WTC11 (cell line): ENCODE results near the gene BSN. TPM values are rescaled to one million over a fixed set of nuclear protein-coding genes. Genes with fewer than 3 reads are reported as not detected.

Experiments
- AR ChIP-seq: fragments of 250-450 bp; sonication (Bioruptor Pico); IDR thresholded peaks from 2 replicates; pipeline ENCODE4 v1.9.0; 2021; ENCODE audit warnings: mild to moderate bottlenecking
- ATF1 ChIP-seq: sonication (generic); formaldehyde crosslinking; IDR thresholded peaks from 2 replicates; pipeline ENCODE4 v1.8.1; 2023; ENCODE audit warnings: mild to moderate bottlenecking, moderate library complexity, missing genetic modification reagents
- E2F4 ChIP-seq: sonication (generic); formaldehyde crosslinking; IDR thresholded peaks from 2 replicates; pipeline ENCODE4 v1.8.1; 2022; ENCODE audit warnings: low read depth, mild to moderate bottlenecking, moderate library complexity, missing genetic modification reagents, borderline replicate concordance
- E2F5 ChIP-seq: sonication (generic); formaldehyde crosslinking; IDR thresholded peaks from 2 replicates; pipeline ENCODE4 v1.8.1; 2022; ENCODE audit warnings: mild to moderate bottlenecking, moderate library complexity, missing genetic modification reagents
- ETV6 ChIP-seq: sonication (generic); formaldehyde crosslinking; IDR thresholded peaks from 2 replicates; pipeline ENCODE4 v1.8.1; 2022; ENCODE audit warnings: mild to moderate bottlenecking, missing genetic modification reagents
- FOXP4 ChIP-seq: sonication (generic); formaldehyde crosslinking; IDR thresholded peaks from 2 replicates; pipeline ENCODE4 v1.8.0; 2022; ENCODE audit warnings: mild to moderate bottlenecking, missing genetic modification reagents
- MLX ChIP-seq: sonication (generic); formaldehyde crosslinking; IDR thresholded peaks from 2 replicates; pipeline ENCODE4 v1.8.1; 2023; ENCODE audit warnings: mild to moderate bottlenecking, missing genetic modification reagents, moderate library complexity
- MXD4 ChIP-seq: fragments of 250-450 bp; sonication (Bioruptor Pico); IDR thresholded peaks from 2 replicates; pipeline ENCODE4 v1.8.0; 2021; ENCODE audit warnings: mild to moderate bottlenecking, moderate library complexity, borderline replicate concordance
- NR3C1 ChIP-seq: sonication (generic); formaldehyde crosslinking; conservative IDR thresholded peaks from 2 replicates; pipeline ENCODE4 v1.8.1; 2023; ENCODE audit warnings: low read depth, mild to moderate bottlenecking, missing genetic modification reagents
- OVOL2 ChIP-seq: fragments of 250-450 bp; sonication (Bioruptor Pico); IDR thresholded peaks from 2 replicates; pipeline ENCODE4 v1.9.0; 2021; ENCODE audit warnings: mild to moderate bottlenecking, borderline replicate concordance
- SMAD3 ChIP-seq: sonication (generic); formaldehyde crosslinking; IDR thresholded peaks from 2 replicates; pipeline ENCODE4 v1.8.0; 2022; ENCODE audit warnings: missing genetic modification reagents, mild to moderate bottlenecking, borderline replicate concordance
- SMAD4 ChIP-seq: sonication (generic); formaldehyde crosslinking; IDR thresholded peaks from 2 replicates; pipeline ENCODE4 v1.8.0; 2022; ENCODE audit warnings: mild to moderate bottlenecking, missing genetic modification reagents
- SOX15 ChIP-seq: fragments of 250-450 bp; sonication (Bioruptor Pico); IDR thresholded peaks from 2 replicates; pipeline ENCODE4 v1.9.0; 2021; ENCODE audit warnings: mild to moderate bottlenecking
- TEAD1 ChIP-seq: sonication (generic); formaldehyde crosslinking; IDR thresholded peaks from 2 replicates; pipeline ENCODE4 v1.8.0; 2022; ENCODE audit warnings: mild to moderate bottlenecking, missing genetic modification reagents
- TEAD4 ChIP-seq: sonication (generic); formaldehyde crosslinking; IDR thresholded peaks from 2 replicates; pipeline ENCODE4 v1.8.0; 2022; ENCODE audit warnings: mild to moderate bottlenecking, missing genetic modification reagents
- TP53 ChIP-seq: sonication (generic); formaldehyde crosslinking; IDR thresholded peaks from 2 replicates; pipeline ENCODE4 v1.8.1; 2023; ENCODE audit warnings: mild to moderate bottlenecking, missing genetic modification reagents
- USF1 ChIP-seq: sonication (generic); formaldehyde crosslinking; IDR thresholded peaks from 2 replicates; pipeline ENCODE4 v1.8.0; 2022; ENCODE audit warnings: mild to moderate bottlenecking, missing genetic modification reagents
- ZBTB21 ChIP-seq: sonication (generic); formaldehyde crosslinking; IDR thresholded peaks from 2 replicates; pipeline ENCODE4 v1.8.1; 2023; ENCODE audit warnings: mild to moderate bottlenecking, missing genetic modification reagents, borderline replicate concordance
- ZBTB43 ChIP-seq: sonication (generic); formaldehyde crosslinking; IDR thresholded peaks from 2 replicates; pipeline ENCODE4 v1.8.1; 2023; ENCODE audit warnings: mild to moderate bottlenecking, missing genetic modification reagents
- ZNF121 ChIP-seq: sonication (generic); formaldehyde crosslinking; IDR thresholded peaks from 2 replicates; pipeline ENCODE4 v1.8.0; 2023; ENCODE audit warnings: missing genetic modification reagents
- ZNF263 ChIP-seq: sonication (generic); formaldehyde crosslinking; IDR thresholded peaks from 2 replicates; pipeline ENCODE4 v1.8.1; 2022; ENCODE audit warnings: low read depth, mild to moderate bottlenecking, moderate library complexity, missing genetic modification reagents
- ZNF317 ChIP-seq: sonication (generic); formaldehyde crosslinking; IDR thresholded peaks from 2 replicates; pipeline ENCODE4 v1.8.1; 2023; ENCODE audit warnings: low read depth, mild to moderate bottlenecking, moderate library complexity, missing genetic modification reagents, borderline replicate concordance
- ZNF423 ChIP-seq: fragments of 250-450 bp; sonication (Bioruptor Pico); IDR thresholded peaks from 2 replicates; pipeline ENCODE4 v2.1.2; 2022; ENCODE audit warnings: mild to moderate bottlenecking, moderate library complexity
- ZNF425 ChIP-seq: fragments of 250-450 bp; sonication (Bioruptor Pico); conservative IDR thresholded peaks from 2 replicates; pipeline ENCODE4 v1.9.0; 2021; ENCODE audit warnings: mild to moderate bottlenecking
- ZSCAN18 ChIP-seq: fragments of 250-450 bp; sonication (Bioruptor Pico); IDR thresholded peaks from 2 replicates; pipeline ENCODE4 v2.1.2; 2022; ENCODE audit warnings: mild to moderate bottlenecking, moderate library complexity
- total RNA-seq: library from RNA; stranded (reverse); gene quantifications from 3 replicates; pipeline ENCODE4 v1.2.3, GENCODE V29; 2021

BSN gene
- total RNA-seq, 1 experiment from 2014 or later: 2.8 TPM

GRCh38 chr3:49673715-49674496, 119.6 kb downstream of the BSN start, which contains the start of gene APEH (continued):
- TF ChIP-seq MLX (CRISPR knock-in tag): no peak
- TF ChIP-seq MXD4 (CRISPR knock-in tag): no peak
- TF ChIP-seq ZNF317 (CRISPR knock-in tag): no peak
- no peak for TF ChIP-seq NR3C1 (CRISPR knock-in tag)
- no peak for TF ChIP-seq ZNF423 (CRISPR knock-in tag)
- TF ChIP-seq USF1 (CRISPR knock-in tag): peak; percentile 51
- TF ChIP-seq SOX15 (CRISPR knock-in tag): no peak
- TF ChIP-seq ZNF425 (CRISPR knock-in tag): no peak
- no peak for TF ChIP-seq OVOL2 (CRISPR knock-in tag)
- peak; percentile 29; the same call in 1 of the 2 replicates for TF ChIP-seq ETV6 (CRISPR knock-in tag)
- no peak for TF ChIP-seq ZNF121 (CRISPR knock-in tag)
- 0 out of 2 replicates have a peak, but pooled peaks have one; percentile 52 for TF ChIP-seq ZBTB43 (CRISPR knock-in tag)
- TF ChIP-seq E2F4 (CRISPR knock-in tag): no peak
- TF ChIP-seq TP53 (CRISPR knock-in tag): peak; percentile 77
- no peak for TF ChIP-seq ZBTB21 (CRISPR knock-in tag)
- TF ChIP-seq ZSCAN18 (CRISPR knock-in tag): no peak
- no peak for TF ChIP-seq ZNF263 (CRISPR knock-in tag)
- TF ChIP-seq AR (CRISPR knock-in tag): no peak
- TF ChIP-seq SMAD3 (CRISPR knock-in tag): no peak
- peak; percentile 68; the same call in 1 of the 2 replicates for TF ChIP-seq E2F5
- no peak for TF ChIP-seq ATF1
- 0 out of 2 replicates have a peak, but pooled peaks have one; percentile 12 for TF ChIP-seq FOXP4 (CRISPR knock-in tag)
- peak; percentile 42; the same call in 1 of the 2 replicates for TF ChIP-seq TEAD1 (CRISPR knock-in tag)
- TF ChIP-seq TEAD4: no peak
- TF ChIP-seq SMAD4: no peak
